Anterior cingulate cortex (tissue), 58 donors: ENCODE measurements around the gene EPDR1.
A peak's percentile ranks its signal among the peaks of the same experiment; 100 is the strongest.

Experiments used
- DNase-seq, 58 donors: peaks; one replicate each; lab custom pipeline; 2025; lab: John Stamatoyannopoulos, UW

The EPDR1 gene

DNA sequence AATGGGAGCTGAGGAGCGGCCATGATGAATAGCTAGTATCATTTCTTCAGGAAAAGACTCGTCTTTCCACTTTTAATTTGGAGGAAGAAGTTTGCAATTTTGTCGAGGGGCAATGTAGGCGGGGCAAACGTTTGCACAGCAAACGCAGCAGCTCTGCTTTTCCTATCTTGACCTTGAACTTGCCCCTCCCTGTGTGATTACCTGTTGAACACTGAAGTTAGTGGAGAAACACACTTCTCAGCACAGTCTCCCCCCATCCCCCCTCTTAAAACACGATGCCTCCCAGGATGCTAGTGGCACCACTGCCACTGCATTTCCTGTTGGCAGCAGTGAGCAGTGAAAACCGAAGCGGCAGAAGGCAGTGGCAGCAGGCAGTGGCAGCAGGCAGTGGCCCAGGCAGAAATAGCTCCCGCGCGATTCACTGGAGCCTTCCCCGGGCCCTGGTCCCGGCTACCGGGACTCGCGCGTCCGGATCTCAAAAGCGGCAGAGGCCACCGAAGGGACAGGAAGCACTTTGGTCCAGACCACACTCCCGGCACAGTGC, at the start of gene EPDR1:
TSS of gene EPDR1 (plus strand) at position 336 of the 544 bp plus-strand sequence. CDS start 300 bp downstream, outside the sequence.
- peak in 52 of 58 donors; percentile 14 to 86 (median 58) for DNase-seq

DNA sequence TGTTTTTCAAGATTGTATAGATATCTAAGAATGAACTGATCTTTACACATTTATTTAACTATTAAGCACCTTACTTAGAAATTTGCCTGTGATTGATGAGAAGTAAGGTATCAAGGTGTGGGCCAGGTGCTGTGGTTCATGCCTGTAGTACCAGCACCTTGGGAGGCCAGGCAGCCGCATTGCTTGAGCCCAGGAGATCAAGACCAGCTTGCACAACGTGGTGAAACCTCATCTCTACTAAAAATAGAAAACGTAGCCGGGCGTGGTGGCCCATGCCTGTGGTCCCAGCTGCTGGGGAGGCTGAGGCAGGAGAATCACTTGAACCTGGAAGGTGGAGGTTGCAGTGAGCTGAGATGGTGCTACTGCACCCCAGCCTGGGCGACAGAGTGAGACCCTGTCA, 38.4 kb upstream of the EPDR1 start:
- no peak for DNase-seq

GRCh38 chr7:37893359-37893758, 27.1 kb upstream of the EPDR1 start:
- no peak for DNase-seq

DNA sequence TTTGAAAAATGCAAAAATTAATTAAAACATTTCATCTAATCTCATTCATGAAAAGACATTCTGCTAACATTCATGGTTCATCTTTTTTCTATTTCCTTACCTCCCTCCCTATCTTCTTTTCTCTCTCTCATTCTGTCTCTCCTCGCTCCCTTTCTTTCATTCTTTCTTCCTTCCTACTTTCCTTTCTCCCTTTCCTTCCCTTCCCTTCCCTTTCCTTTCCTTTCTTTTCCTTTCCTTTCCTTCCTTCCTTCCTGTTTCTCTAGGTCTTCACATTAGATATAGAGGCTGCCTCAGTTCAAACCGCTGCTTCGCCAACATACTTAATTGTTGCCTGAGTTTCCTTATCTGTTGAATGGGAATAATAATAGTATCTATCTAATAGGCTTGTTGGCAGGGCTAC, 25.8 kb upstream of the EPDR1 start:
- no peak for DNase-seq

GRCh38 chr7:37899712-37900247, 20.7 kb upstream of the EPDR1 start:
- no peak for DNase-seq

DNA sequence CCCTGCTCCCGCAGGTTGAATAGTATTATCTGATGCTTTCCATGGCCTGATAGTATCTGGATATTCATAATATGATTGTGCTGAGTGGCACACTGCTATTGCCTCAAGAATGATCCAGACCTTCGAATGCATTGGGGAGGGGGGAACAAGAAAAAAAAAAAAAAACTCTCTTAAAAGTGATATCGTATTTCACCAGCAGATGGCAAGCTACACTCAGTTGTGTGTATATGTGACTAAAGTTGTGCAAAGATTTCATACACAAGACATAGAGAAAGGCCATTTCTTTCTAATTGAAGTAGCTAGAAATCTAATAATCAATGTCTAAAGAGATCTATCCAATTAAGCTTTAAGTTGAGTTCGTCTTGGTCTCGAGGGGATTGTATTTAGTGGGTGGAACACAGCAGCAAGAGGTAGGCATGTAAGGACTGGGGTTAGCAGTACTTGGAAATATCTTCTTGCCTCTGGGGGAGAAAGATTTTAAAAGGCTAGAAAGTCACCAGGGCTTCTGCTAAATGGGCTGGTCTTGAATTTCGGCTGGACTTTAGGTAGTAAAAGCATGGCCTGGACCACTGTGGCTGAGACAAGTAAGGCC, 19.1 kb upstream of the EPDR1 start:
- DNase-seq = no peak

- peak in 1 of 58 donors; percentile 23 for DNase-seq
These were observed 18.4 kb upstream of the EPDR1 start for GRCh38 chr7:37901890-37902524.

DNA sequence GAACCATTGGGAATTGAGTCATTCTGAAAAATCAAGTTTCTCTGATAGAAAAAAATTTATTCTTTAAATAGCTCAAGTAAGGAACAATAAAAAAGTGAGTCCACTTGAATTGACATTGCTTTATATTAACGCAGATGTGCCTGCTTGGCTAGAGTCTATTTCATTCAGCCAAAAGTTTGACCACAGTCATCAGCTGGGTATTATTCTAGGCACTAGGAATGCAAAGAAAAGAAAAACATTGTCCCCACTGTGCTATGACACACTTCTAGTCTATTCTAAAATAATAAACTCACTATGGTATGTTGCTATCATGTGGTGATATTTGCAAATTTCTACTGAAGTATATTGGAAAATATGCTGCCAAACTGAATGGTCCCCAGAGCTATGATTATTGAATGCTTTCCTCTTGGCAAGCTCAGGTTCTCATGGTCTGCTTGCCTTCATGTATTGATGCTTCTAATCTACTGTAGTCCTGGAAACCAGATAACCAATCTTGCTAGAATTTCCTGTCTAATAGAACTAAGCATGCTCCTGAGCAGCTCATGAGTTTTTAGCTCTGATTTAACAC, 12.1 kb upstream of the EPDR1 start:
- DNase-seq = no peak

DNA sequence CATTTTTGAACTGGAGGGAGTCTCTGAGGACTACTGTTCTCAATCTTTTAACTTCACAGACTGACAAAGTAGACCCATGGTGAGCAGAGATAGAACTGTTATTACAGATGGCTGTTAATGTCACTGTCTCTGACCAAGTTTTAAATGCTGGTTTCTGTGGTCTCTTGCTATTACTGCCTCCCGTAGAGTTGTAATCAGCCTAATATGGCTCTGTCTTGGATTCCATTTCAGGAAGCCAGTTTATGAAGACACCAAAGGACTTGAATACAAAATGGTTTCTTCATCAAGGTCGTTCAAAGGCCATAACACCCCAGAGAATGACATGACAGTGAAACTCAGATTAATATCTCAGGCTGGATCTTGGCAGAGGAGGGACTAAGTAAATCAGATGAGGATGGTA, 7.7 kb upstream of the EPDR1 start:
- DNase-seq = no peak

DNA sequence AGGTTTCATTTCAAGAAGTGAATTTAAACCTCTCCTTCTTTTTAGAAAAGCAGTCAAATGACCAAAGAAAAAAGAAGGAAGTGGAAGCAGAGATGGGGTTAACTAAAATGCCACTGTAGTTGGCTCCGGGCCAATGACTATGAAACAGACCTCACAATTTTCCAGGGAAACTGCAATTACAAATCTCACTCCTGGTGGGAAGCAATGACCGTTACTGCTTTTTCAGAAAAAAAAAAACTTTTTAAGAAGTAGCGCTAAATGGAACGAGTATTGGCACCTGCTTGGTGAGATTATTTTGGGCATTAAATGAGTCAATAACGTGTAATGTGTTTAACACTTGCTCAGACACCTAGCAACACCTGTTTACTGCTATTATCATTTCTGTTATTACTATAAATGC, 5.0 kb upstream of the EPDR1 start:
- no peak for DNase-seq

GRCh38 chr7:37916017-37916672, 4.3 kb upstream of the EPDR1 start:
- DNase-seq = peak in 7 of 58 donors; percentile 2 to 36 (median 25)

GRCh38 chr7:37916673-37917660, 3.5 kb upstream of the EPDR1 start, which contains the start of gene SFRP4:
Gene SFRP4 (minus strand): TSS chr7:37916817. CDS start chr7:37916537, 280 bp downstream.
- DNase-seq = peak in 38 of 58 donors; percentile 8 to 66 (median 30)

GRCh38 chr7:37918526-37918925, 1.9 kb upstream of the EPDR1 start:
- DNase-seq = no peak

DNA sequence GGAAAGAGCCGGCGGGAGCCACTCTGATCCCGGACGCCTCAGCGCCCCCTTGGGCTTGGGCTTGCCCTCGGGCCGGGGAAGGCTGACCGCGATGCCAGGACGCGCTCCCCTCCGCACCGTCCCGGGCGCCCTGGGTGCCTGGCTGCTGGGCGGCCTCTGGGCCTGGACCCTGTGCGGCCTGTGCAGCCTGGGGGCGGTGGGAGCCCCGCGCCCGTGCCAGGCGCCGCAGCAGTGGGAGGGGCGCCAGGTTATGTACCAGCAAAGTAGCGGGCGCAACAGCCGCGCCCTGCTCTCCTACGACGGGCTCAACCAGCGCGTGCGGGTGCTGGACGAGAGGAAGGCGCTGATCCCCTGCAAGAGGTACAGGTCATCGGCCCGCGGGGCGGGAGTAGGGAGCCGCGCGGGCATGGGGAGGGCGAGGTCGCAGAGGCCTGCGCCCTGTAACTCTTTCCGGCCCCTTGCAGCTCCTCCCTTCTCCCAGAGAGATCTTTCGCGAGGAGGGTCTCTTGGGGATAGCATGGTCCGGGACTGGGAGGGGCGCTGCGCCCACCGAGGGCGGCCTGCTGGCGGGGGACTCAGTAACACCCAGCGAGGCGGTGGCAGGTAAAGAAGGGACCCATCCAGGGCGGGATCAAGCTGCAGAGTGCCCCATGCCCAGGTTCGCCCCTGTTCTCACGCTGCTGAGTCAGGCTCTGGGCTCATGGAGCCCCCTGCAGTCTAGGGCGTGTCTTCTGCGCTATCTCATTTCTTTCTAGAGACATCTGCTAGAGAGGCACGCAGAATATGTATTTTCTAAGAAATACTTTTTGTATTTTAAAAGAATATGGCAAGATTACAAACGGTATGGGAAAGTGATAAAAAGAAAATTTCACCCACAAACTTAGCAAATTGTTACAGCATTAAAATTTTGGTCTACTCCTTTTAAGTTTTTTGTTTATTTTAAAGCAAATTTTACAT, 687 bp downstream of the EPDR1 start:
- peak in 31 of 58 donors; percentile 5 to 78 (median 34) for DNase-seq

GRCh38 chr7:37921876-37922275, 1.4 kb downstream of the EPDR1 start:
- no peak for DNase-seq

GRCh38 chr7:37923996-37924395, 3.6 kb downstream of the EPDR1 start:
- no peak for DNase-seq

DNA sequence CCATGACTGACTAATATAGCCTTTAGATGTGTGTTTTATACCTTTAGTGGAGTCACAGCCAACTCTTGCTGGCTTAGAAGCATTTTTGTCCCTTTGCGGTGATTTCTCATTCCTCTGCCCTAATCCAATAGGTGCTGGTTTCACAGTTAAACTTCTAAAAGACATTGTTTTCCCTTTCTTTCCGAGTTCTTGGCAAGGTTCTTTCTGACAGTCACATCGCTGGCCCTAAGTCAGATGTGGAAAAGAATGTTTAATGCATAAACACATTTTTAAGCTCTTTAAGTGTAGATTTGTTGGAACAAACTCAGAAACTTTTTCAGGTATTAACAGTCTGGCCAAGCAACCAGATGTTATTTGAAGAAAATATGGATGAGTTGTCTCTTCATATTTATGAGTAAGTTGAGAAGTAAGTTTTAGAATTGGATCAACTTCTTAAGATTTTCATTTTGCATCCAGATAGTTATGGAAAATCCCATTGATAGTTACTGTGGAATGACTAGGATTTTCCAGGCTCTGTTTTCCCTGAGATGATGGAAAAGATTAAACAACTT, 4.1 kb downstream of the EPDR1 start:
- DNase-seq = no peak

GRCh38 chr7:37925620-37926019, 5.2 kb downstream of the EPDR1 start:
- DNase-seq = no peak
